Liver (tissue), 9 donors: ENCODE data around the gene NUDT15. TPM values are rescaled to one million over a fixed set of nuclear protein-coding genes. Genes with fewer than 3 reads are reported as not detected.

Source experiments
- DNase-seq: peaks from one replicate; pipeline ENCODE4 v3.0.0-alpha.2; 2017; ENCODE audit warnings: low spot score
- H3K27ac ChIP-seq, 2 donors: one replicate each; pipeline ENCODE4 v1.7.0; 2013; ENCODE audit warnings: inconsistent platforms in 2 of 2, low read length in 2 of 2, control low read depth in 1 of 2, low read depth in 1 of 2, mild to moderate bottlenecking in 1 of 2
- H3K27me3 ChIP-seq, 4 donors: one replicate each; pipeline versions ENCODE4 v1.6.1 to v1.7.0; 2013; ENCODE audit warnings: low read length in 3 of 4, inconsistent platforms in 1 of 4, mild to moderate bottlenecking in 1 of 4, moderate library complexity in 1 of 4; ENCODE audit not compliant: control insufficient read depth in 4 of 4, insufficient read depth in 4 of 4
- H3K36me3 ChIP-seq, 4 donors: one replicate each; pipeline versions ENCODE4 v1.6.1 to v1.7.0; 2013; ENCODE audit warnings: low read length in 3 of 4, mild to moderate bottlenecking in 3 of 4, low read depth in 1 of 4, moderate library complexity in 1 of 4; ENCODE audit not compliant: control insufficient read depth in 4 of 4, insufficient read depth in 3 of 4
- H3K4me1 ChIP-seq, 4 donors: one replicate each; pipeline versions ENCODE4 v1.6.1 to v1.7.0; 2013; ENCODE audit warnings: low read length in 3 of 4, mild to moderate bottlenecking in 3 of 4, moderate library complexity in 1 of 4; ENCODE audit not compliant: control insufficient read depth in 4 of 4, insufficient read depth in 4 of 4
- H3K4me3 ChIP-seq, 3 donors: one replicate each; pipeline versions ENCODE4 v1.6.1 to v1.7.0; 2013; ENCODE audit warnings: low read length in 3 of 3, control low read depth in 1 of 3, low read depth in 1 of 3, mild to moderate bottlenecking in 1 of 3
- H3K9ac ChIP-seq, 2 donors: one replicate each; pipeline ENCODE4 v1.7.0; 2013; ENCODE audit warnings: low read length in 2 of 2, mild to moderate bottlenecking in 2 of 2, moderate library complexity in 2 of 2, control low read depth in 1 of 2, low read depth in 1 of 2
- H3K9me3 ChIP-seq, 4 donors: one replicate each; pipeline versions ENCODE4 v1.6.1 to v1.7.0; 2013; ENCODE audit warnings: low read length in 3 of 4; ENCODE audit not compliant: control insufficient read depth in 4 of 4
- EGR1 ChIP-seq, 2 donors: IDR thresholded peaks; 2 replicates each; pipeline ENCODE4 v1.6.1; 2016 to 2018; ENCODE audit warnings: antibody characterized with exemption in 2 of 2, low read depth in 2 of 2
- FOXA1 ChIP-seq: IDR thresholded peaks from 2 replicates; pipeline ENCODE4 v1.6.1; 2016; ENCODE audit warnings: antibody characterized with exemption
- FOXA2 ChIP-seq: IDR thresholded peaks from 2 replicates; pipeline ENCODE4 v1.6.1; 2016; ENCODE audit warnings: antibody characterized with exemption
- GABPA ChIP-seq, 2 donors: IDR thresholded peaks in 1 of 2; conservative IDR thresholded peaks in 1 of 2; 2 replicates each; pipeline ENCODE4 v1.6.1; 2016; ENCODE audit warnings: antibody characterized with exemption in 2 of 2, mild to moderate bottlenecking in 1 of 2, moderate library complexity in 1 of 2
- HNF4A ChIP-seq, 2 donors: conservative IDR thresholded peaks; 2 replicates each; pipeline ENCODE4 v1.6.1; 2016; ENCODE audit warnings: antibody characterized with exemption in 2 of 2, mild to moderate bottlenecking in 2 of 2
- HNF4G ChIP-seq: IDR thresholded peaks from 2 replicates; pipeline ENCODE4 v1.6.1; 2016; ENCODE audit warnings: antibody characterized with exemption
- JUND ChIP-seq, 2 donors: IDR thresholded peaks; 2 replicates each; pipeline ENCODE4 v1.6.1; 2016; ENCODE audit warnings: antibody characterized with exemption in 2 of 2
- NR2F2 ChIP-seq: IDR thresholded peaks from 2 replicates; pipeline ENCODE4 v1.6.1; 2016; ENCODE audit warnings: antibody characterized with exemption
- RAD21 ChIP-seq, 2 donors: IDR thresholded peaks; 2 replicates each; pipeline ENCODE4 v1.6.1; 2016; ENCODE audit warnings: antibody characterized with exemption in 2 of 2, mild to moderate bottlenecking in 2 of 2
- RXRA ChIP-seq, 2 donors: IDR thresholded peaks; 2 replicates each; pipeline ENCODE4 v1.6.1; 2017 to 2018; ENCODE audit warnings: antibody characterized with exemption in 2 of 2, mild to moderate bottlenecking in 1 of 2
- SP1 ChIP-seq: IDR thresholded peaks from 2 replicates; pipeline ENCODE4 v1.6.1; 2018; ENCODE audit warnings: antibody characterized with exemption, mild to moderate bottlenecking
- TAF1 ChIP-seq: conservative IDR thresholded peaks from 2 replicates; pipeline ENCODE4 v1.6.1; 2016; ENCODE audit warnings: antibody characterized with exemption, mild to moderate bottlenecking
- YY1 ChIP-seq: IDR thresholded peaks from 2 replicates; pipeline ENCODE4 v1.6.1; 2016; ENCODE audit warnings: antibody characterized with exemption, mild to moderate bottlenecking
- WGBS: extraction: QIAGEN DNeasy Blood & Tissue Kit; methylation state at CpG from one replicate; pipeline ENCODE4 v1.1.7; 2013; 5-methylcytosine and 5-hydroxymethylcytosine counted together
- polyA plus RNA-seq, 2 donors: library from polyadenylated mRNA; stranded (reverse) in 1 of 2; unstranded in 1 of 2; fragments of 200-250 nt in 1 of 2; fragments of >200 nt in 1 of 2; fragmentation: Nextera tagmentation in 1 of 2; extraction: Ambion mirVana in 1 of 2; gene quantifications; one replicate each; pipeline versions ENCODE4 v1.2.1 to v1.2.3, GENCODE V29; 2013 to 2015
- total RNA-seq, 2 donors: library from RNA; depleted of rRNA; stranded (reverse); fragments of >200 nt; gene quantifications; one replicate each; pipeline ENCODE4 v1.2.3, GENCODE V29; 2014
- TF ChIP-seq, protein P1 (sequence below): IDR thresholded peaks from 2 replicates; pipeline ENCODE4 v1.6.1; 2016; ENCODE audit warnings: antibody characterized with exemption
- TF ChIP-seq, protein P2 (sequence below): IDR thresholded peaks from 2 replicates; pipeline ENCODE4 v1.6.1; 2016; ENCODE audit warnings: antibody characterized with exemption
- TF ChIP-seq, protein P3 (sequence below): IDR thresholded peaks from 2 replicates; pipeline ENCODE4 v1.6.1; 2016; ENCODE audit warnings: antibody characterized with exemption, mild to moderate bottlenecking
- donor health status: healthy.
- donor health status: healthy.
- donor health status: healthy.
- donor health status: healthy.
- donor health status: healthy.

NUDT15 gene
- total and polyA plus RNA-seq, 4 donors, result 6.0 to 7.7 (median 6.9) TPM

DNA sequence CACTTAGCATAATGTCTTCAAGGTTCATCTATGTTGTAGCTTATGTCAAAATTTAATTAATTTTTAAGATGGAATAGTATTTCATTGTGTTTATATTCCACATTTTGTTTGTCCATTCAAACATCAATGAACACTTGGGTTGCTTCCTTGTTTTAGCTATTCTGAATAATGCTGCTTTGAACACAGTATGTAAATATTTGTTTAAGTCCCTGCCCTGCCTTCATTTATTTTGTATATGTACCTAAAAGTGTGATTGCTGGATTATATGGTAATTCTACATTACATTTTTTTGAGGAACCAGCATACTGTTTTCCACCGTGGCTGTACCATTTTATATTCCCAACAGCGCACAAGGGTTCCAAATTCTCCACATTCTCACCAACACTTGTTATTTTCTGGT lies 18.9 kb upstream of the NUDT15 start:
- no peaks in the 10 kb centered on the region for H3K9me3 ChIP-seq
- no peak for DNase-seq
- H3K27me3 ChIP-seq, result no peaks in the 10 kb centered on the region
- TF ChIP-seq, protein P1, sequence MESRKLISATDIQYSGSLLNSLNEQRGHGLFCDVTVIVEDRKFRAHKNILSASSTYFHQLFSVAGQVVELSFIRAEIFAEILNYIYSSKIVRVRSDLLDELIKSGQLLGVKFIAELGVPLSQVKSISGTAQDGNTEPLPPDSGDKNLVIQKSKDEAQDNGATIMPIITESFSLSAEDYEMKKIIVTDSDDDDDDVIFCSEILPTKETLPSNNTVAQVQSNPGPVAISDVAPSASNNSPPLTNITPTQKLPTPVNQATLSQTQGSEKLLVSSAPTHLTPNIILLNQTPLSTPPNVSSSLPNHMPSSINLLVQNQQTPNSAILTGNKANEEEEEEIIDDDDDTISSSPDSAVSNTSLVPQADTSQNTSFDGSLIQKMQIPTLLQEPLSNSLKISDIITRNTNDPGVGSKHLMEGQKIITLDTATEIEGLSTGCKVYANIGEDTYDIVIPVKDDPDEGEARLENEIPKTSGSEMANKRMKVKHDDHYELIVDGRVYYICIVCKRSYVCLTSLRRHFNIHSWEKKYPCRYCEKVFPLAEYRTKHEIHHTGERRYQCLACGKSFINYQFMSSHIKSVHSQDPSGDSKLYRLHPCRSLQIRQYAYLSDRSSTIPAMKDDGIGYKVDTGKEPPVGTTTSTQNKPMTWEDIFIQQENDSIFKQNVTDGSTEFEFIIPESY, result no peak
- TF ChIP-seq YY1, result no peak
- no peak for TF ChIP-seq TAF1
- no peaks in the 10 kb centered on the region for H3K4me1 ChIP-seq
- H3K36me3 ChIP-seq, result no peaks in the 10 kb centered on the region
- WGBS, result 95% methylated on average over 2 of the region's 2 CpGs
- no peak overlapping the region for H3K9ac ChIP-seq
- no peak overlapping the region for H3K27ac ChIP-seq
- H3K4me3 ChIP-seq, result no peak overlapping the region

DNA sequence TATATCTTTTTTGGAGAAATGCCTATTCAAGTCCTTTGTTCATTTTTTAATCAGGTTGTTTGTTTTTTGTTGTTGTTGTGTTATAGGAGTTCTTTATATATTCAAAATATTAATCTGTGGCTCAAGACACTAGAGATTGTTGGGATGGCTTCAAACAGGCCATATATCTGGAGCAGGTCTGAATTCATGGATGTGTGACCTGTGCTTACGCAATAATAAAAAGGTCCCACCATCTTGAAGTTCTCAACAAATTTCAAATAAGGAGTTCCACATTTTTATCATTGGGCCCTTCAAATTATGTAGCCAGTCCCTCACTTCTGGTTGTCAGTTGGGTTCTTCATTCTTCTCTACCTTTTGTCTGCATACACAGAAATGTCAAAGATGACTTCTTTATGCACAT lies 17.7 kb upstream of the NUDT15 start:
- DNase-seq, result no peak
- 96% methylated on average over 1 of the region's 1 CpG for WGBS
- Histone ChIP-seq H3K27ac (no peak overlapping the region), H3K36me3 (no peaks in the 10 kb centered on the region), H3K27me3 (no peaks in the 10 kb centered on the region), H3K9me3 (no peaks in the 10 kb centered on the region), H3K4me3 (no peak overlapping the region), H3K9ac (no peak overlapping the region), H3K4me1 (no peaks in the 10 kb centered on the region)
- TF ChIP-seq HNF4G (no peak), RAD21 (IDR thresholded peaks at IDR 0.05) (no peak), JUND (IDR thresholded peaks at IDR 0.05) (no peak), NR2F2 (no peak), FOXA1 (no peak), TAF1 (no peak), GABPA (IDR thresholded peaks at IDR 0.05 in 1 of 2, conservative IDR thresholded peaks at IDR 0.05 in 1 of 2) (no peak)
- TF ChIP-seq, protein P2, sequence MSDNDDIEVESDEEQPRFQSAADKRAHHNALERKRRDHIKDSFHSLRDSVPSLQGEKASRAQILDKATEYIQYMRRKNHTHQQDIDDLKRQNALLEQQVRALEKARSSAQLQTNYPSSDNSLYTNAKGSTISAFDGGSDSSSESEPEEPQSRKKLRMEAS, result no peak

GRCh38 chr13:48028066-48028465 lies 9.5 kb upstream of the NUDT15 start:
- Histone ChIP-seq H3K9me3 (no peaks in the 10 kb centered on the region), H3K27me3 (no peaks in the 10 kb centered on the region), H3K36me3 (no peaks in the 10 kb centered on the region), H3K4me3 (no peak overlapping the region), H3K4me1 (no peaks in the 10 kb centered on the region), H3K27ac (no peak overlapping the region), H3K9ac (no peak overlapping the region)
- no peak for DNase-seq
- TF ChIP-seq, protein P3, sequence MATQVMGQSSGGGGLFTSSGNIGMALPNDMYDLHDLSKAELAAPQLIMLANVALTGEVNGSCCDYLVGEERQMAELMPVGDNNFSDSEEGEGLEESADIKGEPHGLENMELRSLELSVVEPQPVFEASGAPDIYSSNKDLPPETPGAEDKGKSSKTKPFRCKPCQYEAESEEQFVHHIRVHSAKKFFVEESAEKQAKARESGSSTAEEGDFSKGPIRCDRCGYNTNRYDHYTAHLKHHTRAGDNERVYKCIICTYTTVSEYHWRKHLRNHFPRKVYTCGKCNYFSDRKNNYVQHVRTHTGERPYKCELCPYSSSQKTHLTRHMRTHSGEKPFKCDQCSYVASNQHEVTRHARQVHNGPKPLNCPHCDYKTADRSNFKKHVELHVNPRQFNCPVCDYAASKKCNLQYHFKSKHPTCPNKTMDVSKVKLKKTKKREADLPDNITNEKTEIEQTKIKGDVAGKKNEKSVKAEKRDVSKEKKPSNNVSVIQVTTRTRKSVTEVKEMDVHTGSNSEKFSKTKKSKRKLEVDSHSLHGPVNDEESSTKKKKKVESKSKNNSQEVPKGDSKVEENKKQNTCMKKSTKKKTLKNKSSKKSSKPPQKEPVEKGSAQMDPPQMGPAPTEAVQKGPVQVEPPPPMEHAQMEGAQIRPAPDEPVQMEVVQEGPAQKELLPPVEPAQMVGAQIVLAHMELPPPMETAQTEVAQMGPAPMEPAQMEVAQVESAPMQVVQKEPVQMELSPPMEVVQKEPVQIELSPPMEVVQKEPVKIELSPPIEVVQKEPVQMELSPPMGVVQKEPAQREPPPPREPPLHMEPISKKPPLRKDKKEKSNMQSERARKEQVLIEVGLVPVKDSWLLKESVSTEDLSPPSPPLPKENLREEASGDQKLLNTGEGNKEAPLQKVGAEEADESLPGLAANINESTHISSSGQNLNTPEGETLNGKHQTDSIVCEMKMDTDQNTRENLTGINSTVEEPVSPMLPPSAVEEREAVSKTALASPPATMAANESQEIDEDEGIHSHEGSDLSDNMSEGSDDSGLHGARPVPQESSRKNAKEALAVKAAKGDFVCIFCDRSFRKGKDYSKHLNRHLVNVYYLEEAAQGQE, result no peak
- TF ChIP-seq, protein P1, result no peak
- no peak for TF ChIP-seq EGR1 (IDR thresholded peaks at IDR 0.05; ENCODE audit: low read depth in 2 of 2)
- TF ChIP-seq SP1, result no peak
- no peak for TF ChIP-seq TAF1
- no peak for TF ChIP-seq RXRA (IDR thresholded peaks at IDR 0.05)
- no peak for TF ChIP-seq HNF4A (conservative IDR thresholded peaks at IDR 0.05)
- no peak for TF ChIP-seq HNF4G
- no peak for TF ChIP-seq FOXA2
- TF ChIP-seq GABPA (IDR thresholded peaks at IDR 0.05 in 1 of 2, conservative IDR thresholded peaks at IDR 0.05 in 1 of 2), result no peak
- TF ChIP-seq NR2F2, result no peak
